Measurements from ENCODE around the gene LAMTOR2. TPM values are rescaled to one million over a fixed set of nuclear protein-coding genes. Genes with fewer than 3 reads are reported as not detected.

The LAMTOR2 gene
- total RNA-seq, 1 experiment from 2014 or later: 60.2 TPM

- no peak overlapping the region for H3K4me3 ChIP-seq (replicated peaks in 1 of 2; ENCODE audit: low read depth in 1 of 2, low read length in 2 of 2)
- ChIA-PET POLR2A (no interaction called here), CTCF (interaction anchor here (1.1 to 1.2 kb wide), 3 partner anchors 34 to 333 kb away, joined by 3 to 14 read pairs (median 7); partner anchors contain the start of gene RAB25), RAD21 (ENCODE audit: low non-redundant PET in 1 of 2, low total read pairs in 2 of 2, uncharacterized antibody in 2 of 2, unreplicated experiment in 2 of 2) (interaction anchor here in 1 of 2 experiments (1.1 kb wide), 1 partner anchor 40 kb away, joined by 3 read pairs; no protein-coding TSS in a partner anchor)
- H3K27ac ChIP-seq (ENCODE audit: low read depth, low read length): no peak overlapping the region
- DNase-seq (ENCODE audit: low read depth, low spot score) (no peak), ATAC-seq (no peak)
- no peaks in the 10 kb centered on the region for H3K9me2 ChIP-seq (ENCODE audit: insufficient read depth)
- peak overlapping the region; percentile 95 for H2AFZ ChIP-seq (ENCODE audit: low read depth, low read length, poor library complexity, severe bottlenecking)
- TF ChIP-seq JUND (IDR thresholded peaks at IDR 0.05): no peak
- TF ChIP-seq, protein P1, sequence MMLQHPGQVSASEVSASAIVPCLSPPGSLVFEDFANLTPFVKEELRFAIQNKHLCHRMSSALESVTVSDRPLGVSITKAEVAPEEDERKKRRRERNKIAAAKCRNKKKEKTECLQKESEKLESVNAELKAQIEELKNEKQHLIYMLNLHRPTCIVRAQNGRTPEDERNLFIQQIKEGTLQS (IDR thresholded peaks at IDR 0.05): no peak
- TF ChIP-seq REST (IDR thresholded peaks at IDR 0.05; ENCODE audit: low read depth): no peak
- no peak for TF ChIP-seq ZNF274 (IDR thresholded peaks at IDR 0.05; ENCODE audit: low read depth, low read length)
- no peak for TF ChIP-seq EZH2 (IDR thresholded peaks at IDR 0.05)
- TF ChIP-seq EZH2phosphoT487 (IDR thresholded peaks at IDR 0.05; ENCODE audit: borderline replicate concordance): no peak
- TF ChIP-seq ZBTB33 (IDR thresholded peaks at IDR 0.05; ENCODE audit: extremely low read depth, insufficient replicate concordance, low read length): no peak
- no peak for TF ChIP-seq CBX3 (IDR thresholded peaks at IDR 0.05; ENCODE audit: low read depth)
- no peak for TF ChIP-seq POLR2AphosphoS5 (IDR thresholded peaks at IDR 0.05; ENCODE audit: low read depth, low read length)
- no peak for TF ChIP-seq CEBPB (IDR thresholded peaks at IDR 0.05; ENCODE audit: low read depth)
- no peak for TF ChIP-seq FOSL1 (IDR thresholded peaks at IDR 0.05; ENCODE audit: low read depth)
- TF ChIP-seq RAD21 (IDR thresholded peaks at IDR 0.05; ENCODE audit: low read depth): no peak
- TF ChIP-seq TCF7L2 (IDR thresholded peaks at IDR 0.05; ENCODE audit: borderline replicate concordance, extremely low read depth, insufficient read depth, insufficient read length): no peak
- TF ChIP-seq POLR2A (IDR thresholded peaks at IDR 0.05; ENCODE audit: borderline replicate concordance, extremely low read depth, insufficient read depth, insufficient read length): no peak
- no peak for TF ChIP-seq ZFX (IDR thresholded peaks at IDR 0.05)
- TF ChIP-seq MAX (IDR thresholded peaks at IDR 0.05): no peak
- TF ChIP-seq SP1 (IDR thresholded peaks at IDR 0.05; ENCODE audit: low read depth): no peak
- no peak for TF ChIP-seq SIN3A (IDR thresholded peaks at IDR 0.05; ENCODE audit: low read depth)
- TF ChIP-seq, protein P2, sequence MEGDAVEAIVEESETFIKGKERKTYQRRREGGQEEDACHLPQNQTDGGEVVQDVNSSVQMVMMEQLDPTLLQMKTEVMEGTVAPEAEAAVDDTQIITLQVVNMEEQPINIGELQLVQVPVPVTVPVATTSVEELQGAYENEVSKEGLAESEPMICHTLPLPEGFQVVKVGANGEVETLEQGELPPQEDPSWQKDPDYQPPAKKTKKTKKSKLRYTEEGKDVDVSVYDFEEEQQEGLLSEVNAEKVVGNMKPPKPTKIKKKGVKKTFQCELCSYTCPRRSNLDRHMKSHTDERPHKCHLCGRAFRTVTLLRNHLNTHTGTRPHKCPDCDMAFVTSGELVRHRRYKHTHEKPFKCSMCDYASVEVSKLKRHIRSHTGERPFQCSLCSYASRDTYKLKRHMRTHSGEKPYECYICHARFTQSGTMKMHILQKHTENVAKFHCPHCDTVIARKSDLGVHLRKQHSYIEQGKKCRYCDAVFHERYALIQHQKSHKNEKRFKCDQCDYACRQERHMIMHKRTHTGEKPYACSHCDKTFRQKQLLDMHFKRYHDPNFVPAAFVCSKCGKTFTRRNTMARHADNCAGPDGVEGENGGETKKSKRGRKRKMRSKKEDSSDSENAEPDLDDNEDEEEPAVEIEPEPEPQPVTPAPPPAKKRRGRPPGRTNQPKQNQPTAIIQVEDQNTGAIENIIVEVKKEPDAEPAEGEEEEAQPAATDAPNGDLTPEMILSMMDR (IDR thresholded peaks at IDR 0.05 in 2 of 3, conservative IDR thresholded peaks at IDR 0.05 in 1 of 3; ENCODE audit: borderline replicate concordance in 1 of 3, insufficient read depth in 1 of 3, low read depth in 2 of 3, low read length in 2 of 3): no peak
- no peak for TF ChIP-seq SRF (IDR thresholded peaks at IDR 0.05; ENCODE audit: low read depth)
- no peaks in the 10 kb centered on the region for H3K27me3 ChIP-seq (ENCODE audit: insufficient read depth, low read length)
- no peaks in the 10 kb centered on the region for H4K20me1 ChIP-seq (ENCODE audit: insufficient read depth)
- no peak overlapping the region for H3K4me2 ChIP-seq (ENCODE audit: low read length)
- no peaks in the 10 kb centered on the region for H3K36me3 ChIP-seq (ENCODE audit: control insufficient read depth in 1 of 2, insufficient read depth in 2 of 2, low read length in 2 of 2)
- H3K9me3 ChIP-seq (ENCODE audit: control insufficient read depth in 1 of 2, insufficient read depth in 1 of 2, low read depth in 1 of 2, low read length in 2 of 2): no peaks in the 10 kb centered on the region
- H3K9ac ChIP-seq (ENCODE audit: low read length): no peak overlapping the region
- intact Hi-C loops (cut with micrococcal nuclease): loop anchor here (1.0 kb wide), 1 partner anchor 40 kb away; no protein-coding TSS in a partner anchor
- peaks cover 4 to 10% of the 10 kb centered on the region in 2 experiments; a peak in 3 of 4 replicates for H3K4me1 ChIP-seq (ENCODE audit: control insufficient read depth in 1 of 2, insufficient read depth in 2 of 2, low read length in 2 of 2)
- BruUV-seq (replicated peaks): no TSS peak
- H3K79me2 ChIP-seq (ENCODE audit: insufficient read depth, low read length): no peaks in the 10 kb centered on the region
Measured at GRCh38 chr1:156026588-156026987, 28.0 kb upstream of the LAMTOR2 start.

Measured in HCT116 (cell line).